Effector CD8-positive, alpha-beta T cell (primary cell): Measurements from ENCODE around the gene FCSK.

Experiments used
- DNase-seq: peaks from one replicate; lab custom pipeline; 2025; lab: John Stamatoyannopoulos, UW

The FCSK gene

GRCh38 chr16:70524399-70524825 lies 70.0 kb downstream of the FCSK start:
- peak; percentile 11 for DNase-seq

DNA sequence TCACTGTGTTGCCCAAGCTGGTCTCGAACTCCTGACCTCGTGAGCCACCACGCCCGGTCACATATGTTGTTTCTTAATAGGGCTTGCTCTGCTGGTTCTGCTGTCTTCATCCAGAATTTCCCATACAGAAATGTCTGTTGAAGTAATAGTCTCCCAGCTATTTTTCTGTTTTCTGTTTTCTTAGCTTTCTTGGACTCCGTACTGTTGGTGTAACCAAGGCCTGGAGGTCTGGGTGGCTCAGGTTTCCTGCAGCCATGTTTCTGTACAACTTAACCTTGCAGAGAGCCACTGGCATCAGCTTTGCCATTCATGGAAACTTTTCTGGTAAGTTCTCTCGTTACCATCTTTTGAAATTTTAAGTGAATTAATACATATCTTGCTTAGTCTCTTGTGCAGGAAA lies 72.0 kb downstream of the FCSK start:
- no peak for DNase-seq

DNA sequence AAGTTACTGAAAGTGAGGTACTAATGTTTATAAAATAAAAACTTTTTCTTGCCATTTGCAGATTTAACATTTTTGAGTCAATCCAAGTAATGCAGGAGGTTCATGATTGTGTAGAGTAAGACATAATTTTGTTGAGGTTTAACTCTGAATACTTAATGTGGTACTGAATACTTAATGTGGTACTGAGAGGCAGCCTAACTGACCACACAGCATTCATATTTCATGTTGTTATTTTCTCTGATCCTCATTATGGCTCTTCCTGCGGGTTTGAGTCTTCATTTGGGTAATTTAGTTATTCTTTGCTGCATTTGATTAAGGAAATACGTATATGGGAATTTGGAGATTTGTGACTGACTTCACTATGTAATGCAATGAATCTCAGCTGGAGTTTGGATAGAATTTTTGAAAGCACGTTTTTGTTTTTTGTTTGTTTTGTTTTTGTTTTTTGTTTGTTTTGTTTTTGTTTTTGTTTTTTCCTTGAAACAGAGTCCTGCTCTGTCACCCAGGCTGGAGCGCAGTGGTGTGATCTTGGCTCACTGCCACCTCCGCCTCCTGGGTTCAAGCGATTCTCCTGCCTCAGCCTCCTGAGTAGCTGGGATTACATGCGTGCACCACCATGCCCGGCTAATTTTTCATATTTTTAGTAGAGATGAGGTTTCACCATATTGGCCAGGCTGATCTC lies 73.1 kb downstream of the FCSK start:
- no peak for DNase-seq

DNA sequence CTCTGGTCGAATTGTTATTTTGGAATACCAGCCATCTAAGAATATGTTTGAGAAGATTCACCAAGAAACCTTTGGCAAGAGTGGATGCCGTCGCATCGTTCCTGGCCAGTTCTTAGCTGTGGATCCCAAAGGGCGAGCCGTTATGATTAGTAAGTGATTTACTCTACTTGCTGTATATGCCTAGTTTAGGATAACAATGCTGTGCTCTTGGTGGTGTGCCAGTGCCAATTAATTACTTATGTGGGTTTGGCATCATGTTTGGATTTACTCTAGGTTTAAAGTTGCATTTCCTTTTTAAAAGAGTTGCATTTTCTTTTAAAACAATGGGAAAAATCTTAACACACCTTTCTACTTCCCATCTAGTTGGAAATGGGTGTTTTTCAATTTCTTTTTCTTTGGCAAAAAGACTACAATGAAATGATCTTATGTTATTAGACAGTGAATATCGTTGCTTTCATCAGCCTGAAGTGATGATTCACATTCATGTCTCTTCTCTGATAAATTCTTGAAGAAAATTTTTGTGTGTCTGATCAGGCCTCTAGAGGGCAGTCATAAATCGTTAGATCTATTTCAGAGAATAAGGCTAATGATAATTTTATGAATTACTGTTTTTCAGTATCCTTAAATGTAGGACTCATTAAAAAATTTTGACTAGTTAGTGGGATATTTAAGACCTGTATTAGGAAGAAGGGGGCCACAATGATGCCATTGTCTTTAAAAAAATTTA lies 74.8 kb downstream of the FCSK start:
- DNase-seq = no peak
